ENCODE data around the gene NT5C2.
"Not testable (repeated sequence)": the region's sequence is repeated elsewhere in the genome, so short reads cannot be mapped to it uniquely, and the experiment has no call there.

- TF ChIP-seq, protein P1, sequence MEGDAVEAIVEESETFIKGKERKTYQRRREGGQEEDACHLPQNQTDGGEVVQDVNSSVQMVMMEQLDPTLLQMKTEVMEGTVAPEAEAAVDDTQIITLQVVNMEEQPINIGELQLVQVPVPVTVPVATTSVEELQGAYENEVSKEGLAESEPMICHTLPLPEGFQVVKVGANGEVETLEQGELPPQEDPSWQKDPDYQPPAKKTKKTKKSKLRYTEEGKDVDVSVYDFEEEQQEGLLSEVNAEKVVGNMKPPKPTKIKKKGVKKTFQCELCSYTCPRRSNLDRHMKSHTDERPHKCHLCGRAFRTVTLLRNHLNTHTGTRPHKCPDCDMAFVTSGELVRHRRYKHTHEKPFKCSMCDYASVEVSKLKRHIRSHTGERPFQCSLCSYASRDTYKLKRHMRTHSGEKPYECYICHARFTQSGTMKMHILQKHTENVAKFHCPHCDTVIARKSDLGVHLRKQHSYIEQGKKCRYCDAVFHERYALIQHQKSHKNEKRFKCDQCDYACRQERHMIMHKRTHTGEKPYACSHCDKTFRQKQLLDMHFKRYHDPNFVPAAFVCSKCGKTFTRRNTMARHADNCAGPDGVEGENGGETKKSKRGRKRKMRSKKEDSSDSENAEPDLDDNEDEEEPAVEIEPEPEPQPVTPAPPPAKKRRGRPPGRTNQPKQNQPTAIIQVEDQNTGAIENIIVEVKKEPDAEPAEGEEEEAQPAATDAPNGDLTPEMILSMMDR (IDR thresholded peaks at IDR 0.05 in 4 of 5, conservative IDR thresholded peaks at IDR 0.05 in 1 of 5): not testable (repeated sequence)
- TF ChIP-seq POLR2A (IDR thresholded peaks at IDR 0.05): not testable (repeated sequence)
These were observed 25.5 kb downstream of the NT5C2 start for GRCh38 chr10:103167554-103167953.
